Heart right ventricle (tissue), 16 donors: Measurements from ENCODE around the gene EPHX1. TPM values are rescaled to one million over a fixed set of nuclear protein-coding genes. Genes with fewer than 3 reads are reported as not detected.
A peak's percentile ranks its signal among the peaks of the same experiment; 100 is the strongest.
"Not testable (repeated sequence)": the region's sequence is repeated elsewhere in the genome, so short reads cannot be mapped to it uniquely, and the experiment has no call there.

Source experiments
- ATAC-seq, 8 donors: fragments of 200-7000 bp; cut with Tn5 transposase; one replicate each; pipeline ENCODE4 v1.9.1; 2020; ENCODE audit warnings: mild to moderate bottlenecking in 8 of 8, moderate library complexity in 8 of 8, moderate number of reproducible peaks in 1 of 8
- DNase-seq, 2 donors: peaks; one replicate each; pipeline ENCODE4 v3.0.0-alpha.2; 2020
- H3K27ac ChIP-seq, 10 donors: fragments of 200-600 bp; sonication (generic) in 2 of 10; one replicate each; pipeline versions ENCODE4 v1.5.0 to v1.8.0; 2020 to 2022; ENCODE audit warnings: mild to moderate bottlenecking in 3 of 10
- H3K27me3 ChIP-seq, 7 donors: fragments of 200-600 bp; one replicate each; pipeline ENCODE4 v1.8.0; 2021 to 2022; ENCODE audit warnings: mild to moderate bottlenecking in 2 of 7
- H3K36me3 ChIP-seq, 9 donors: fragments of 200-600 bp; sonication (generic) in 1 of 9; one replicate each; pipeline versions ENCODE4 v1.5.0 to v1.8.0; 2020 to 2022; ENCODE audit warnings: mild to moderate bottlenecking in 2 of 9
- H3K4me1 ChIP-seq, 9 donors: fragments of 200-600 bp; sonication (generic) in 1 of 9; one replicate each; pipeline versions ENCODE4 v1.5.0 to v1.8.0; 2020 to 2022; ENCODE audit warnings: mild to moderate bottlenecking in 4 of 9
- H3K4me3 ChIP-seq, 10 donors: fragments of 200-600 bp; sonication (generic) in 2 of 10; one replicate each; pipeline versions ENCODE4 v1.5.0 to v1.8.0; 2020 to 2022; ENCODE audit warnings: mild to moderate bottlenecking in 7 of 10, moderate library complexity in 2 of 10
- H3K9me3 ChIP-seq, 11 donors: fragments of 200-600 bp in 10 of 11; sonication (generic) in 2 of 11; one replicate each; pipeline versions ENCODE4 v1.5.0 to v1.8.0; 2013 to 2022; ENCODE audit warnings: mild to moderate bottlenecking in 2 of 11, control low read depth in 1 of 11, moderate library complexity in 1 of 11
- CTCF ChIP-seq, 9 donors: fragments of 200-600 bp; sonication (generic) in 2 of 9; IDR thresholded peaks; one replicate each; pipeline versions ENCODE4 v1.5.0 to v1.8.0; 2021 to 2022; ENCODE audit warnings: antibody characterized with exemption in 9 of 9, mild to moderate bottlenecking in 5 of 9, moderate library complexity in 1 of 9
- WGBS, 2 donors: extraction: QIAGEN DNeasy Blood & Tissue Kit; methylation state at CpG; one replicate each; pipeline ENCODE4 v1.1.7; 2013; ENCODE audit warnings: inconsistent platforms in 1 of 2; 5-methylcytosine and 5-hydroxymethylcytosine counted together
- intact Hi-C, 10 donors: fragments of 100-400 bp; cut with DNase I; formaldehyde crosslinking; loops; one replicate each; pipeline versions ENCODE4 v1.11.1 to v1.14.2; 2022
- polyA plus RNA-seq, 2 donors: library from polyadenylated mRNA; stranded (reverse); fragments of 200-250 nt; gene quantifications; one replicate each; pipeline ENCODE4 v1.2.3, GENCODE V29; 2013
- total RNA-seq, 10 donors: library from RNA; stranded (reverse); fragmentation: NEBNext Ultra II Directional in 3 of 10; extraction: Animal tissue kit (Norgen Biotek cat#: 25700) in 3 of 10; gene quantifications; one replicate each; pipeline versions ENCODE4 v1.2.1 to v1.2.4, GENCODE V29; 2021 to 2023
- donor health status: Arrhythmogenic right ventricular cardiomyopathy.
- donor health status: ischemic (EF 13 %, LVEDD 7.1; RV severe dilation, severe dysfunction).
- donor health status: healthy with polysubstance abuse.
- donor health status: DM: no; HTN: yes; CAD: no.
- donor health status: DM: no; HTN: no; CAD: no.
- donor health status: ischemic (EF 25% LVEDD 6.9; RV normal size, moderate dysfunction).
- donor health status: ischemic (EF 25% LVEDD 5.7; RV mildly dilated, moderate dysfunction).
- donor health status: healthy.
- donor health status: DM: yes; HTN: yes; CAD: no.
- donor health status: Ischemic cardiomyopathy.
- donor health status: ischemic (EF 35%, LVEDD 5.7; RV mildly dilated, moderate dysfunction).
- donor health status: nonischemic (EF 11% LVEDD 7.7; RV severe dilation, severe dysfunction).
- donor health status: DM: yes; HTN: yes; CAD: no.
- donor health status: PGD.
- donor health status: ischemic (EF 29% LVEDD 5.4; RV normal size, mild dysfunction).
- donor health status: nonischemic (EF 23%, LVEDD 6.1; RV moderate dilation, normal function).

EPHX1 gene
- total and polyA plus RNA-seq, 12 donors: 31.5 to 80.8 (median 43.2) TPM

GRCh38 chr1:225886159-225887029 is 76.5 kb downstream of the EPHX1 start:
- no peak for TF ChIP-seq CTCF (IDR thresholded peaks at IDR 0.05)
- DNase-seq (no peak), ATAC-seq (no peak)
- Histone ChIP-seq H3K27me3 (no peaks in the 10 kb centered on the region), H3K4me1 (peaks cover 2 to 43% (median 11%) of the 10 kb centered on the region in 9 donors), H3K27ac (no peak overlapping the region), H3K9me3 (no peaks in the 10 kb centered on the region), H3K36me3 (no peaks in the 10 kb centered on the region), H3K4me3 (no peak overlapping the region)
- WGBS, 2 donors: 92 to 94% methylated on average over 19 of the region's 19 CpGs
- intact Hi-C loops: no loop called here

- no peak for DNase-seq
- no peak for ATAC-seq
- H3K36me3 ChIP-seq: no peaks in the 10 kb centered on the region
- no peaks in the 10 kb centered on the region for H3K27me3 ChIP-seq
- H3K4me1 ChIP-seq: peaks cover 0 to 40% (median 10%) of the 10 kb centered on the region in 9 donors
- H3K9me3 ChIP-seq: no peaks in the 10 kb centered on the region
- intact Hi-C loops: no loop called here
- no peak for TF ChIP-seq CTCF (IDR thresholded peaks at IDR 0.05)
- H3K4me3 ChIP-seq: no peak overlapping the region
- WGBS, 2 donors: 96 to 97% methylated on average over 7 of the region's 7 CpGs
- H3K27ac ChIP-seq: no peak overlapping the region
Observed at GRCh38 chr1:225887030-225887314, 77.0 kb downstream of the EPHX1 start.

GRCh38 chr1:225887554-225888288 is 77.8 kb downstream of the EPHX1 start:
- H3K27ac ChIP-seq, H3K36me3 ChIP-seq, ATAC-seq, H3K27me3 ChIP-seq, DNase-seq, intact Hi-C loops, H3K9me3 ChIP-seq, H3K4me3 ChIP-seq: not testable (repeated sequence)
- WGBS, 2 donors: 26 to 39% methylated on average over 12 to 35 of the region's 56 CpGs
- H3K4me1 ChIP-seq: peaks cover 0 to 40% (median 7%) of the 10 kb centered on the region in 9 donors

GRCh38 chr1:225888289-225888897 is 78.5 kb downstream of the EPHX1 start:
- Histone ChIP-seq H3K4me1 (peaks cover 0 to 34% (median 3%) of the 10 kb centered on the region in 9 donors), H3K4me3 (no peak overlapping the region), H3K27me3 (no peaks in the 10 kb centered on the region), H3K27ac (no peak overlapping the region), H3K36me3 (no peaks in the 10 kb centered on the region), H3K9me3 (no peaks in the 10 kb centered on the region)
- WGBS, 2 donors: 80 to 82% methylated on average over 18 of the region's 18 CpGs
- no peak for DNase-seq
- intact Hi-C loops: no loop called here
- peak in 1 of 8 donors; percentile 19 for ATAC-seq
- TF ChIP-seq CTCF (IDR thresholded peaks at IDR 0.05): no peak
